ENCODE data around the gene CHRNA5. TPM values are rescaled to one million over a fixed set of nuclear protein-coding genes. Genes with fewer than 3 reads are reported as not detected.

Gene CHRNA5
- total RNA-seq, 1 donor from 2014 or later, result 7.6 TPM

DNA sequence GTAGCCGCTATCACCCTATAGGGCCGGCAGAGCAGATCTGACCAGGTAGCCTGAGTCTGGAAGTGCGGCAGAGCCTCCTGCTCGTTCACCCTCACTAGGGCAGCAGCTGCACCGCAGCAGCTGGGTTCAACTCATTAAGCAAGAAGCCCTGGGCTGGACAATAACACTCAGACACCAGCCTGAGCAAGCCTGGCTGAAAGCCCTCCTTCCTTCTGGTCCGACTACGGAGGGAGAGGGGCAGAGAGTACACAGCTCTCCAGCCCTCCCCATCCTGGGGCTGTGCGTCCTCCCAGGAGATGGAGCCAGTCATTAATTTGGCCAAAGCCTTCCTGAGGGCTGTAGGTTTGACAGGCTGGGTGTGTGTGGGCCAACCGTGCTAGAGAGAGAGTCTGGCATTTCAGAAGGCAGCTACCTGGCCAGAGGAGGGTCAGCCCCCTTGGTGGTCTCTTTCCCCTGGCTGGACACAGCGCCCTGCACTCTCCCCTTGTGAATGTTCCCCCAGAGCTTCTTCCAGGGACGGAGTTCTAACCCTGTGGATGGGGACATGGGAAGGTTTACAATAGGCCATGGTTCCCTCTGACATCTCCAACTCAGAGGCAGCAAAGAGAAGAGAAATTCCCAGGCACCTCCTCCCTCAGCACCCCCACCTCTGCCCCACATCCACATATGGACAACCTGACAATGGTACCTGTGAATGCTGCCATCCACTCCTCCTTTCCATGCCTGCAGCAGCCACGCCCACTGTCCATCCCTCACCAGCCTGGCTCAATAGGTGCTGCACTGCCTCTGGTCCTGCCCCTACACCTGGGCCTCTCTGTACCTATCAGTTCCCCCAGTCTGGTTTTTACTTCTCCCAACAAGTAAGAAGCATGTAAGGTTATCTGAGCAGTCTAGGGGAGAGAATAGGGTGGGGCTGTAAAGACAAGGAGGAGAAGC is 69.2 kb downstream of the CHRNA5 start:
- Mint-ChIP-seq H3K4me3 (no peak overlapping the region), H3K4me1 (peaks cover 7% of the 10 kb centered on the region), H3K9me3 (peaks cover 13% of the 10 kb centered on the region), H3K27ac (no peak overlapping the region), H3K36me3 (peaks cover 22% of the 10 kb centered on the region), H3K27me3 (ENCODE audit: low read depth) (peaks cover 7% of the 10 kb centered on the region)
- no peak for DNase-seq (ENCODE audit: low spot score in 2 of 2, unreplicated experiment in 2 of 2)
- TF ChIP-seq CTCF (IDR thresholded peaks at IDR 0.05; ENCODE audit: unreplicated experiment), result no peak

- no peak overlapping the region for H3K27ac Mint-ChIP-seq
- H3K4me3 Mint-ChIP-seq, result no peak overlapping the region
- H3K36me3 Mint-ChIP-seq, result peaks cover 18% of the 10 kb centered on the region
- H3K9me3 Mint-ChIP-seq, result peaks cover 13% of the 10 kb centered on the region
- peaks cover 3% of the 10 kb centered on the region for H3K27me3 Mint-ChIP-seq (ENCODE audit: low read depth)
- no peak for DNase-seq (ENCODE audit: low spot score in 2 of 2, unreplicated experiment in 2 of 2)
- no peak for TF ChIP-seq CTCF (IDR thresholded peaks at IDR 0.05; ENCODE audit: unreplicated experiment)
- peaks cover 7% of the 10 kb centered on the region for H3K4me1 Mint-ChIP-seq
These were observed 70.0 kb downstream of the CHRNA5 start for GRCh38 chr15:78635346-78635745.

DNA sequence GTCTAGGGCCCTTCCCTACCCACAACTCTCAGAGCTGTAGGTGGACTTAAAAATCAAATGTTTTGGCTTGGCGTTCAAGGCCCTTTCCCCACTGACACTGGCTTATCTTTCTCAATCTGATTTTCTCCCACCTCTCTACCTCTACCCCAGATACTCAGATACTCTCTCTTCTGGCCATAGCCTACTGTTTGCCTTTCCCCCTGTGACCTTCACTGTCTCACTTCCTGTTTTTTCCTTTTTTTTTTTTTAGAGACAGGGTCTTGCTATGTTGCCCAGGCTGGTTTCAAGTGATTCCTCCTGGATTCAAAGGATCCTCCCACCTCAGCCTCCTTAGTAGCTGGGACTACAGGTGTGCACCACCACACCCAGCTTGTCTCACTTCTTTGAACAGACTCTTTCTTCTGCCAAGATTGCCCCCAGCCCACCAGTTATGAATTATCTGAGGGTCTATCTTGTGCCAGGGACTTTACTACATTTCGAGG is 71.1 kb downstream of the CHRNA5 start:
- TF ChIP-seq CTCF (IDR thresholded peaks at IDR 0.05; ENCODE audit: unreplicated experiment), result no peak
- Mint-ChIP-seq H3K9me3 (peaks cover 13% of the 10 kb centered on the region), H3K27me3 (ENCODE audit: low read depth) (peaks cover 3% of the 10 kb centered on the region), H3K36me3 (peaks cover 17% of the 10 kb centered on the region), H3K4me3 (no peak overlapping the region), H3K27ac (no peak overlapping the region), H3K4me1 (peaks cover 13% of the 10 kb centered on the region)
- DNase-seq (ENCODE audit: low spot score in 2 of 2, unreplicated experiment in 2 of 2), result no peak

DNA sequence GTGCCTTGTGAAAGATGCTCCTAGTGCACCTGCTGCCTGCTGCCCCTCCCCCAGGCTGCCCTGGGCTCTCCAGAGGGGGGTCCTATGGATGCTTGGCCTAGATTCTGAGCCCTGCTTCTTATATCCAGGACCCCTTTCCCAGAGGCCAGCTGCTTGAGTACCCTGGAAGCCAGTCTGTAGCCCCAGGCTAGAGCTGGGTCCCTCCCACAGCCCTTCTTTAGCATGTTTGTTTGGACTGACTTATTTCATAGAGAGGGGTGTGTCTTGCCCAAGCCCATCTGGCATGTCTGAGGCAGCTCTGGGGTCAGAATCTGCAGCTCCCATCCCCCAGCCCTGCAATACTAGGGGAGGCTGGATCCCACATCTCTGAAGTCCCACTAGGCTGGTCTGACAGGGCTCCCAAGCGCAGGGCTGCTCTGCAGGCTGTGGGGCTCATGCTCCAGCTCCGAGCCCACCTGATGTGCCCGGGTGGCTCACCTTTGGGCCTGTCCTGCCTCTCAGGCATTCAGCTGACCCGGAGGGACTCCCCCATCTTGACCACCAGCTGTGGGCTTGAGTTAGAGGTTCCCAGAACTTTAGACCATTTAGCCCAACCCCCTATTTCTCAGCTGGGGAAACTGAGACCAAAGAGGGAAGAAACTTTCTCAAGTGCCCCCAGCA is 72.6 kb downstream of the CHRNA5 start:
- no peak overlapping the region for H3K27ac Mint-ChIP-seq
- no peak for TF ChIP-seq CTCF (IDR thresholded peaks at IDR 0.05; ENCODE audit: unreplicated experiment)
- H3K36me3 Mint-ChIP-seq, result peaks cover 7% of the 10 kb centered on the region
- no peak for DNase-seq (ENCODE audit: low spot score in 2 of 2, unreplicated experiment in 2 of 2)
- H3K4me3 Mint-ChIP-seq, result no peak overlapping the region
- H3K27me3 Mint-ChIP-seq (ENCODE audit: low read depth), result no peaks in the 10 kb centered on the region
- H3K4me1 Mint-ChIP-seq, result peaks cover 21% of the 10 kb centered on the region
- peaks cover 8% of the 10 kb centered on the region for H3K9me3 Mint-ChIP-seq

DNA sequence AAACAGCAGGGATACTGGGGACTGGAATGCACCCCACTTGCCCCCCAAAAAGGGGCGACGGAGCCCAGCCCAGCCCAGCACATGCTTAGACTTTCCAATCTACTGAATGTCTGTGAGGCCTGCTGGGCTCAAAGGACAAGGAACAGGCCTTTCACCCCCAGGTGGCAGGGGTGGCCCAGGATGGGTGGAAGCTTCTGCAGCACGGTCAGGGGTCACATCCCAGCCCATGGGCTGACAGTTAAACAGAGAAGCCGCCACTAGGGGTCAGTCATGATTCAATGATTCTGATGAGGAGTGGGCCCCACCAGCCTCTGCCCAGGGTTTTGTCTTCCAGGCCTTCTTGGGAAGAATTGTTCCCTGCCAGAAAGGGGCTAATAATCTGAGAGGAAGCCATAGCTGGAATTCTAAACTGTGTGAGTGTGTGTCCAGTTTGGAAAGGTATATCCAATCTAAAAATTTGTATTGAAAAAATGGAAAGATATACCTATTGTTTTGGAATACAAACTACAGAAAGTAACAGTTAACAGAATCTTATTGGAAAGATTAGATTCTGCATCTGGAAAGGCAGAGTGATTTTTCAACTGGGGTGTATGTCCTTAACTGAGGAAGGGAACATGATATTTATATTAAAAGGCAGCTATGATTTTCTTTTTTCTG is 73.5 kb downstream of the CHRNA5 start:
- DNase-seq (ENCODE audit: low spot score in 2 of 2, unreplicated experiment in 2 of 2), result peak; percentile 58 to 83
- H3K36me3 Mint-ChIP-seq, result no peaks in the 10 kb centered on the region
- H3K9me3 Mint-ChIP-seq, result no peaks in the 10 kb centered on the region
- peak overlapping the region; percentile 59 for H3K27ac Mint-ChIP-seq
- peak; percentile 83 for TF ChIP-seq CTCF (IDR thresholded peaks at IDR 0.05; ENCODE audit: unreplicated experiment)
- H3K4me1 Mint-ChIP-seq, result peaks cover 21% of the 10 kb centered on the region
- no peaks in the 10 kb centered on the region for H3K27me3 Mint-ChIP-seq (ENCODE audit: low read depth)
- peak overlapping the region; percentile 10 for H3K4me3 Mint-ChIP-seq

All from mesothelial cell of epicardium (in vitro differentiated cells).